Activated CD4-positive, CD25-positive, alpha-beta regulatory T cell treated with anti-CD3 and anti-CD28 coated beads, Interleukin-2, amount 50 U/mL, for 24 hours (primary cell): ENCODE results near the gene NAA80.
"Not testable (repeated sequence)": the region's sequence is repeated elsewhere in the genome, so short reads cannot be mapped to it uniquely, and the experiment has no call there.

Experiments
- ATAC-seq, 2 donors: fragments of 150-1000 bp; cut with Tn5 transposase; one replicate each; pipeline ENCODE4 v1.10.0; 2021; ENCODE audit warnings: mild to moderate bottlenecking in 1 of 2, moderate library complexity in 1 of 2

Gene NAA80

DNA sequence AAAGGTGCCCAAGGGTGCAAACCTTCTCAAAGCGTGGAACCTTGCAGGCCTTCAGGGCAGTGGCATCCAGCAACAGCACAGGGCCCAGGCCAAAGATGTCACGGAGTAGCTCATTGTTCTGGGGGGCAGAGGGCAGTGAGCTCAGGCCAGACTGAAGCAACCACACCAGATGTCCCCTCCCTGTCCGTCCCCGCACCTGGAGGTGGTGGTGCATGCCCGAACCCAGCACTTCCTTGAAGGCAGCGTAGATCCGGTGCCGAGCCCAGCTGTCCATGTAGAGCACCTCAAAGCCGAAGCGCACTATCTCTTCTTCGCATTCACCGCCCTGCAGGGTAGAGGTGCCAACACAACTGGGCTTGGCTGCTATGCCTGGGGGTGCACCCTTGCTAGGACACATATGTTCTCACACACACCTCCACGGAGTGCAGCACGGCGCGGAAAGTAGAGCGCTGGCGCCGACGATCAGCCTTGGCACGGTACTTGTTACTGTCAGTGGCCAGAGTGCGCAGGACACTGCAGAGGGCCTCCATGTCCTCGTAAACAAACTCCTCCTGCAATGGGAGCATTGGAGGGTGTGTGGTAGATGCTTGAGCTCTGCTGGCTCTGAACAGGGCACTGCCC is 10.7 kb downstream of the NAA80 start:
- no peak for ATAC-seq

DNA sequence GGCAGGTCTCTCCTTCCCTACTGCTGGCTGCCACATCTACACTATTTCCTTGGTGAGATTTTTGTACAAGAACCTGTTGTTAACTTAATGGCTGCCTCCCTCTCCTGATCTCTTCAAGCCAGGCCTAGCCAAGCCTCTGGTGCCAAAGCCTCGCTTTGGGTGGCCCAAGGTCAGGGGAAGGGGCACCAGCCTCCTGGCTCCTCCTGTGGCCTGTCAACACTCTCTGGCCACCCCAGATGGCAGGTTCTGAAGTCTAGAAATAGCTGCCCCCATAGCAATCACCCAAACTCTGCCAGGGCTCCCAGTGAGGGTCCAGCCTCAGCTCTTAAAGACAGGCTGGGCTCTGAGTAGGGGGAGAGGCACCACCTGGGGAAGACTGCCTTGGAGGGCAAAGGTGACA is 11.9 kb downstream of the NAA80 start:
- ATAC-seq, result no peak

DNA sequence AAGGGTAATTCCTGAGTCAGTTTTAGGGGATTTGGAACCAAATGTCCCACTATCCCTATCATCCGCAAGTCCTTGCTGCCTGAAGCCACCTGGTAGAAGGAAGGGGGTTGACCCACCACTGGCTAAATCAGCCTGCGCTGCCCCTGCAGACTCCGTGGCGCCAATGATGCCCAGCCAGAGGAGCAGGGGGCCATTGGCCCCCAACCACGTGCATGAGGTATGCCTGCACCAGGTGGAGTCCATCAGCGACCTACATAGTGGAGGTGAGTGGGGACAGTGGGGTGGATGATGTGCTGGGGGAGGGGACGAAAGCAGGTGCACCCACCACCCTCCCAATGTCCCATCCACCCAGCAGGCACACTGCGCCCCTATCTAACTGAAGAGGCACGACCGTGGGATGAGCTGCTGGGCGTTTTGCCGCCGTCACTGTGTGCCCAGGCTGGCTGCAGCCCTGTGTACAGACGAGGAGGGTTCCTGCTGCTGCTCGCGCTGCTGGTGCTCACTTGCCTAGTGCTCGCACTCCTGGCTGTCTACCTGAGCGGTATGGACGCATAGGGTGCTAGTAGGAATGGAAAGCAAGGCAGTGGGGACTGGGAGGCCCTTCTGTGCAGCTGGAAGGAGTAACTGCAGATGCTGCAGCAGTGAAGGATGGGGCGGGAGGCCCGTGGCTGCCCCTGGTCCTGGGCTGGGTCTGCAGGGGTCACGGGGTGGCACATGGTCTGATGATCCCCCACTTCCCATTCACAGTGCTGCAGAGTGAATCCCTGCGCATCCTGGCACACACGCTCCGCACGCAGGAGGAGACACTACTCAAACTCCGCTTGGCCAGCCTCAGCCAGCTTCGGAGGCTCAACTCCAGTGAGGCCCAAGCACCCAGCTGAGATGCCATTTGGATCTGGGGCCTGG is 12.6 kb downstream of the NAA80 start:
- no peak for ATAC-seq

DNA sequence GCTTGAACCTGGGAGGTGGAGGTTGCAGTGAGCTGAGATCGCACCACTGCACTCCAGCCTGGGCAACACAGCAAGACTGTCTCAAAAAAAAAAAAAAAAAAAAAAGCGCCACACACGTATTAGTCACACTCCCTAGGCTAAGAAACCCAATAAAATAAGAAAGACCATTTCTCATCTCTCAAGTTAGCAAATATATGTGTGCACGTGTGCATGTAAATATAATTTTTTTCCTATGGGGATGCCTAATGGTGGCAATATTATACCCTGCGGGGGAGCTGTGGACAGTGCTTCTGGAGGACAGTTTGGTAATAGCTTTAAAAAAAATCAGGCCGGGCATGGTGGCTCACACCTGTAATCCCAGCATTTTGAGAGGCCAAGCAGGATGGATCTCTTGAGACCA is 15.1 kb downstream of the NAA80 start:
- not testable (repeated sequence) for ATAC-seq

DNA sequence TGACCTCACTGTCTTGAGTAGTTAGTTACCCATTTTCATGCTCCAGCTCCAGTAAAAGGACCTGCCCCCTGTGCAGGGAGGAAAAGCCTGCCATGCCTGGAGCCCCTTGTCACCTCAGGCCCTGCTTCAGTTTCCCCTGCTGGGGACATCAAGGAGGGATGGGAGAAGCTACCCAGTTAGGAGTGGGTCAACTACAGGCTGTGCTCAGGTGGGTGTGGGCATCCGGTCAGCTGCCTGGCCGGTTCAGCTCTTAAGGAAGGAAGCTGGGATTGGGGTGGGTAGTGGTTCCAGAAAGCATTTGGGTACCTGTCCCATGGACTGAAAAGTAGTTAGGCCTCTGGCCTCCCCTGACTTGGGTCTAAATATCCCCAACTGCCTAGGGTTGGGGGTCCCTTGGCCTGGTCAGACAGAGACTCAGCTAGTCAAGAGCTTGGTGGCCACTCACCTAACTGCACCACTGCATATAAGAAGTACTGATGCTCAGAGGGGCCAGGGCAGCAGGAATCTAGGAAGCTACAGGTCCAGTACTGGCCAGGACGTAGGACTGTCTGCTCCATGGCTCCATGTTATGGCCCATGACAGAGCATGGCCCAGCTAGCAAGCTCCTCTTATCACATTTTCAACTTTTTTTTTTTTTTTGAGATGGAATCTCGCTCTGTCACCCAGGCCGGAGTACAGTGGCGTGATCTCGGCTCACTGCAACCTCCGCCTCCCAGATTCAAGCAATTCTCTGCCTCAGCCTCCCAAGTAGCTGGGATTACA is 19.8 kb downstream of the NAA80 start:
- no peak for ATAC-seq

DNA sequence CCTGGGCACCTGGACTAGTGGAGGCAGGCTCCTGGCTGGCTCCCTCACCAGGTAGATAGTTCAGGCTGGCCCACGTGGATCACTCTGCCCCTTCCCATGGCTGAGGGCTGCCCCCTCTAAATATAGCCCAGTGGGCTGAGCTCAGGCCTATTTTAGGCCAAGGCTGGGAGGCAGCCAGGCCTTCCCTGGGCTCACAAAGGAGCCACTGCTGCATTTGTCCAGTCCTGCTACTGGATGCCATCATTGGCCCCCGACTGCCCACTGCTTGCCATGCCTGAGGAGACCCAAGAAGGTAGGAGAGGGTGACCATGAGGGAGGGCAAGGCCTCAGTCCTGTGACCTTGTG is 20.4 kb downstream of the NAA80 start, which contains the start of gene LSMEM2:
Gene LSMEM2 (plus strand): TSS at position 208 of the 345 bp plus-strand sequence. CDS start 27 bp downstream, at position 235.
- ATAC-seq, result peak in 1 of 2 donors; percentile 7

DNA sequence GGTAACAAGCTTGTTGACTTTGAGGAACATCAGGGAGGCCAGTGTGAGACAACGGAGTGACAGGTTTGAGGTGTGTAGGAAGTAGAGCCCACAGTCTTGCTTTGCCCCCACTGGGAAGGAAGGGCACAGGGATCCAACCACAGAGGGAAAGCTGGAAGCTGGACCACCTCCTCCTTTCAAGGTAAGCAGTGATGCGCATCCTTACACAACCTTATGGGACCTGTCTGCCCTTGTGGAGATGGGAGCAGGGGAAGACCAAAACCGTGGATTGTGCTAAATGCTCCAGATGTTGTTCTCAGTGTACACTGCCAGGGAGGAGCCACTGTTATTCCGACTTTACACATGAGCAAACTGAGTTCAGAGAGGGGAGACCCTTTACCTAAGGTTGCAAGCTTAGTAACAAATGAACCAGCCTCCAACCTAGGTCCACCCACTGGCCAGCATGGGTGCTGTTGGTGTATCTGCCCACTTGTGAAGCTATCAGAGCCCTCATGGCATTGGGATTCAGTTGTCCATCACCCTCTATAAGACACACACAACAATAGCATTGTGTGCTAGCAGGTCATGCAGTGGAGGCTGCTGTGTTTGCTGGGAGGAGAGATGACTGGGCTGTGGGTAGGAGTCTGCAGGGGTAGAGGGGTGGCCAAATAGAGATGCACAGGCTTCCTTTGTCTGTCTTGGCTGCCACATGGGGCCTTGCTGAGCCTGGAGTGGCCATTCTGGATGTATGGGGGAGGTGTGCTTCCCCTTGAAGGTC is 20.9 kb downstream of the NAA80 start:
- ATAC-seq, result peak in 1 of 2 donors; percentile 19

DNA sequence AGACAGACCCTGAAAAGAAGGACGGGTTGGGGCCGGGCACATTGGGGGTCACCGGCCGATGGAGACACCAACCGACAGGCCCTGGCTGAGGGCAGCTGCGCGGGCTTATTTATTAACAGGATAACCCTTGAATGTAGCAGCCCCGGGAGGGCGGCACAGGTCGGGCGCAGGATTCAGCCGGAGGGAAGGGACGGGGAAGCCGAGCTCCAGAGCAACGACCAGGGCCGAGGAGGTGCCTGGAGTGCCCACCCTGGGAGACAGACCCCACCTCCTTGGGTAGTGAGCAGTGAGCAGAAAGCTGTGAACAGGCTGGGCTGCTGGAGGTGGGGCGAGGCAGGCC is 22.5 kb downstream of the NAA80 start:
- ATAC-seq, result no peak

DNA sequence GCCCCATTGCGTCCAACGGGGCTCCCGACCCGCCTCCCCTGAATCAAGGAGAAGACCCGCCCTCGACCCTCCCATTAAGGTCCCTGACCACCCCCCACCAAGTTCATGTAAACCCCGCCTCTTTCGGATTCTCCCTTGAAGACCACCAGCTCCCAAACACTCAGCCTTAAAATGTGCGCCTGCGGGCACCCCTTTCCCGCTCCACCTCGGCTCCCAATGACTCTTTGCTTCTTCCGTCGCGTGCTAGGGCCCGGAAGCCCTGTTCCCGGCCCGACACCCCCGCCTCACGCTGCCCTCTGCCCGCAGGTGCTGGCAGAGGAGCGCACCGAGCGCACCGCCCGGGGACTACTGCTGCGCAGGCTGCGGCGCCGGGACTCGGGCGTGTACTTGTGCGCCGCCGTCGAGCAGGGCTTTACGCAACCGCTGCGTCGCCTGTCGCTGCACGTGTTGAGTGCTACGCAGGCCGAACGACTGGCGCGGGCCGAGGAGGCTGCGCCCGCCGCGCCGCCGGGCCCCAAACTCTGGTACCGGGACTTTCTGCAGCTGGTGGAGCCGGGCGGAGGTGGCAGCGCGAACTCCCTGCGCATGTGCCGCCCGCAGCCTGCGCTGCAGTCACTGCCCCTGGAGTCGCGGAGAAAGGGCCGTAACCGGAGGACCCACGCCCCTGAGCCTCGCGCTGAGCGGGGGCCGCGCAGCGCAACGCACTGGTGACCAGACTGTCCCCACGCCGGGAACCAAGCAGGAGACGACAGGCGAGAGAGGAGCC is 23.0 kb downstream of the NAA80 start:
- no peak for ATAC-seq

DNA sequence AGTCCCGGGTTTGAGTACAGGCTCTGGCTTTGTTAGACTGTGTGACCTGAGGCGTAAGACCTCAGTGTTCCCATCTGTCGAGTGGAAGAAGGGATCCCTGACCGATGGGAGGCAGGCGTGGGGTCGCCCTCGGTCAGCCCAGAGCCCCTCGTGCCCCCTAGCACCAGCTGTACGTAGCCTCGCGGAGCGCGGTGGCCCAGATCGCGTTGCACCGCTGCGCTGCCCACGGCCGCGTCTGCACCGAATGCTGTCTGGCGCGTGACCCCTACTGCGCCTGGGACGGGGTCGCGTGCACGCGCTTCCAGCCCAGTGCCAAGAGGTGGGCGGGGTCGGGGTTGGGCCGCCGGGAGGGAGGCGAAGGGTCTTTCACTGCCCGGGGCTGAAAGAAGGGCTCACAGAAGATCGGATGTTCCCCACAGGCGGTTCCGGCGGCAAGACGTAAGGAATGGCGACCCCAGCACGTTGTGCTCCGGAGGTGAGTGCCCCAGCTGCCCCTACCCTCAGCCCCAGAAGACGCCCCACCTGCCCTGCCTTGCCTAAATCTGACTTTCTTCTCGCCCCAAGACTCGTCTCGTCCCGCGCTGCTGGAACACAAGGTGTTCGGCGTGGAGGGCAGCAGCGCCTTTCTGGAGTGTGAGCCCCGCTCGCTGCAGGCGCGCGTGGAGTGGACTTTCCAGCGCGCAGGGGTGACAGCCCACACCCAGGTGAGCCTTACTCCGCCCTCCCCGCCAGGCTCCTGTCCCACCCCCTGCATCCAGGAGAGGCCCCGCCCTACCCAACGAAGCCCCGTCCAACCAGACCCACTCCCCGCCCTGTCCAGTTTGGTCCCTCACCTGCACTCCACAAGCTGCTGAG is 23.8 kb downstream of the NAA80 start:
- ATAC-seq, result no peak

DNA sequence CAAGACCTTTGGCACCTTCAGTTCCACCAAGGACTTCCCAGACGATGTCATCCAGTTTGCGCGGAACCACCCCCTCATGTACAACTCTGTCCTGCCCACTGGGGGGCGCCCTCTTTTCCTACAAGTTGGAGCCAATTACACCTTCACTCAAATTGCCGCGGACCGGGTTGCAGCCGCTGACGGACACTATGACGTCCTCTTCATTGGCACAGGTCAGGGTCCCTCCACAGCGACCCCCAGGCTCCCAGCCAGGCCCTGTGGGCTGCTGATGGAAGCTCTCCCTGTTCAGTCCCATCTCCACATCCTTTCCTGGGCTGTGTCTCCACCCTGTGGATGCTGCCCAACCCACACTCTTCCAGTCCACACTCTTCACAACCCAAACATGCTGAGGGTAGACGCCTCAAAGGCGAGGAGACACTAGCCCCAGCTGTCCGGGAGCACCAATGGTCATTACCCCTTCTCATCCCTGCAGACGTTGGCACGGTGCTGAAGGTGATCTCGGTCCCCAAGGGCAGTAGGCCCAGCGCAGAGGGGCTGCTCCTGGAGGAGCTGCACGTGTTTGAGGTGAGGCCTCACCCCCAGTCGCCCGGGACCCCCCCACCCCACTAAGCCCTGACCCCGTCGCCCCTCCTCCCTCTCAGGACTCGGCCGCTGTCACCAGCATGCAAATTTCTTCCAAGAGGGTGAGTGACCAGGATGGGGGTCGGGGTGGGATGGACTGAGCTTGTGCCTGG is 24.7 kb downstream of the NAA80 start:
- peak in 1 of 2 donors; percentile 22 for ATAC-seq

DNA sequence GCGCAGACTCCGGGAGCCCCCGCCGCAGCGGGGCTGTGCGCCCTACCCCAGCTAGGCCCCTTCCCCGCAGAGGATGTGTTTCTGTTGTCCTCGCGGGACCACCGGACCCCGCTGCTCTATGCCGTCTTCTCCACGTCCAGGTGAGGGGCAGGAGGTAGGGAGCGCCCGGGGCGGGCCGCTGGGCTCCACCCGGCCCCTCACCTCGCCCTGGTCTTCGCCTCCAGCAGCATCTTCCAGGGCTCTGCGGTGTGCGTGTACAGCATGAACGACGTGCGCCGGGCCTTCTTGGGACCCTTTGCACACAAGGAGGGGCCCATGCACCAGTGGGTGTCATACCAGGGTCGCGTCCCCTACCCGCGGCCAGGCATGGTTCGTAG is 25.5 kb downstream of the NAA80 start:
- ATAC-seq, result no peak

DNA sequence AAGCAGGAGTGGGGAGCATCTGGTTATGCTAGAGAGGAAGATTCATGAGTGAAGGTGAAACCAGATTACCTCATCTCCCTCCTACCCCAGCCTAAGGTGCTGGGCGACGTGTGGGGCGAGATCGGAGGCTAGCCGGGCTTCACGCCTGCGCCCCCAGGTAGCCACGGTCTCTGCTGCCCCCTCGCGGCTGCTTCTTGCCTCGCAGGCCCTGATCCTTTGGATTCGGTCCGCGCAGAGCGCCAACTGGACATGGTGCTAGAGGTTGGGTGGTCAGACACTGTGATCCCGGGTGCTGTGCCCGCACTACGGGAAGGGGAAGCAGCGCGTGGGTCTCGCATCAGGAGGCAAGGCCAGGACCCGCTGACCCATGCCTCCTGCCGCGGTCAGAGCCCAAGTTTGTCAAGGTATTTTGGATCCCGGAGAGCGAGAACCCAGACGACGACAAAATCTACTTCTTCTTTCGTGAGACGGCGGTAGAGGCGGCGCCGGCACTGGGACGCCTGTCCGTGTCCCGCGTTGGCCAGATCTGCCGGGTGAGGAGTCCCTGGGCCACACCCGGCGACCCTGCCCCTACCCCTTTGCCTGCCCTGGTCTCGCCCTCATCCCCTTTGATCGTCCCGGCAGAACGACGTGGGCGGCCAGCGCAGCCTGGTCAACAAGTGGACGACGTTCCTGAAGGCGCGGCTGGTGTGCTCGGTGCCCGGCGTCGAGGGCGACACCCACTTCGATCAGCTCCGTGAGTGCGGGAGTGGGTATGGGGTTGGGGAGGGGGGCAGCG is 26.1 kb downstream of the NAA80 start:
- peak; percentile 94 to 96 for ATAC-seq

DNA sequence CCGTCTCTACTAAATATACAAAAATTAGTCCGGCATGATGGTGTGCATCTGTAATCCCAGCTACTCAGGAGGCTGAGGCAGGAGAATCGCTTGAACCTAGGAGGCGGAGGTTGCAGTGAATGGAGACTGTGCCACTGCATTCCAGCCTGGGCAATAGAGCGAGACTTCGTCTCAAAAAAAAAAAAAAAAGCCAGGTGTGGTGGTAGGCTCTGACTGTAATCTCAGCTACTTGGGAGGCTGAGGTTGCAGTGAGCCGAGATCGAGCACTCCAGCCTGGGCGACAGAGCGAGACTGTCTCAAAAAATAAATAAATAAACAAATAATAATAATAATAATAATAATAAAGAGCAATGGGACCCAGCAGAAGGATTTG is 26.7 kb downstream of the NAA80 start:
- not testable (repeated sequence) for ATAC-seq

DNA sequence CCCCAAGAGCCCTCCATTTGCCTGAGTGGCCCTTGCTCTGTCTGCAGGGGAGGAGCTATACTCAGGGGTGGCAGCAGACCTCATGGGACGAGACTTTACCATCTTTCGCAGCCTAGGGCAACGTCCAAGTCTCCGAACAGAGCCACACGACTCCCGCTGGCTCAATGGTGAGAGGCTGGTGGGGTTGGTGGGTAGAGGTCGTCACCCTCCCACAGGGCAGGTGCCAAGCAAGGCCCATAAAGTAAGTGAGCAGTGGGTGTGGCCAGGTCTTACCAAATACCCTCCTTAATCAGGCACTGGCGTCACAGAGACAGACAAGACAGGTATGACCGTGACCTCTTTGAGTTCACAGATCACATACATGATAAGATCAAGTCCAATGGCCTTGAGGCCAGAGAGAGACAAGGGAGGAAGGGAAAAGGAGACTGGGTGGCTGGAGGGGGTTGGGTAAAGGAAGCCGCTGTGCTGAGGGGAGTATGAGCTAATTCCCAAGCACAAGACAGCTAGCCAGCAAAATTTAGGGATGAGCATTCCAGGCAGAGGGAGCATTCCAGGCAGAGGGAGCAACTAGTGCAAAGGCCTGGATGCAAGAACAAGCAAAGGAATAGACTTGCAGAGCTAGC is 27.8 kb downstream of the NAA80 start:
- no peak for ATAC-seq

DNA sequence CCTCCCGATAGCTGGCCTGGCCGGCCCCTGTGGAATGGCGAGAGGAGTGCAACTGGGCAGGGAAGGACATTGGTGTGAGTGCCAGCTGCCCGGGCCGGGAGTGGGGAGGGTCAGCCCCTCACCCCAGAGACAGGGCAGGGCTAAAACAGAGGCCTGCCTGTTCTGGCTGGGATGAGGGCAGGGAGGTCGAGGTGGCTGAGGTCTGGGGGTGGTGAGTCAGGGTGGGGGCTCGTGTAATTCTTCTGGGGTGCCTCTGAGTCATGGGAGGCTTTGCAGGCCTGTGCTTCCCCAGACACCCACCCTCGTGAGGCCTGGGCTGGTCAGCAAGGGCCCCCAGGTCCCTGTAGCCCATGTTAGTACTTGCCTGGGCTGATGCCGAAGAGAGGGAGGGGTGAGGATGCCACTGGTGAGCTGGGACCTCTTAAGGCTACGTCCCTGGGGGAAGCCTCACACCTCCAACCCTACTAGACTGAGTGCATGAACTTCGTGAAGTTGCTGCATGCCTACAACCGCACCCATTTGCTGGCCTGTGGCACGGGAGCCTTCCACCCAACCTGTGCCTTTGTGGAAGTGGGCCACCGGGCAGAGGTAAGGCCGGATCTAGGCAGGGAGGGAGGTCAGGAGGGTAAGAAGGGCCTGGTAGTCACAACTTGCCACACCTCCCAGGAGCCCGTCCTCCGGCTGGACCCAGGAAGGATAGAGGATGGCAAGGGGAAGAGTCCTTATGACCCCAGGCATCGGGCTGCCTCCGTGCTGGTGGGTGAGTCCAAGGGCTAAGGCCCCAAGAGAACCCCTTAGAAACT is 28.6 kb downstream of the NAA80 start:
- ATAC-seq, result no peak

DNA sequence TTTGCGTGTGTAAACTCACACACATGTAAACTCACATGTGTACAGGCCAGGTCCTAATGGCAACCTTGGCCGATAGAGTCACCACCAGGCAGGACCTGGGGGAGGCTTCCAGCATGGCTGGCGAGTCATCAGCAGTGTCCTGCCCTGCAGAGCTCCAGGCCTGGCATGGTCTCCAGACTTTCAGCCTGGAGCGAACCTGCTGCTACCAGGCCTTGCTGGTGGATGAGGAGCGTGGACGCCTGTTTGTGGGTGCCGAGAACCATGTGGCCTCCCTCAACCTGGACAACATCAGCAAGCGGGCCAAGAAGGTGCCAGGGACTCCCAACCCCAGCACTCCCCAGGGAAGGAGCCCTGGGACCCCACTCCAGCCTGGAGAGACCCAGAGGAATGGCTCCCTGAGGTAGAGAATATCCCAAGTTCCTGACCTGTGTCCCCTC is 29.2 kb downstream of the NAA80 start:
- ATAC-seq, result no peak

DNA sequence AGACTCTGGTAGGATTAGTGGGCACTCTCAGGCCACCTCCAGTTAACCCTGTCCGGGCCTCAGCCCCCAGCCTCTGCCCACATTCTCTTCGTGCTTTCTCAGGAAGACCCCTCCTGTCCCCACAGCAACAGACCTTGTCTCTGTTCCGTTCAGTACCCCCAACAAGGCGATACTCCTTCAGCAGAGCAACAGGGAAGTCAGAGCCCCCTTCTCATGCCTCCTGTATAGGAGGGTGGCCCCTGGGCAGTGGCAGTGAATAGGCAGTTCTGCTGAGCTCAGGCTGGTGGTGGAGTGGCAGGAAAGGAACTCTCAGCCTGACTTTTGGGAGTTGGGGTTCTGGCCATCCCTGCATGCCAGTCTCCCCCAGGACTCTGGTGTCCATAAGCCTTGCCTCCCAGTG is 29.7 kb downstream of the NAA80 start:
- ATAC-seq, result no peak
